ENCODE measurements around the gene KRT32.

The KRT32 gene

GRCh38 chr17:41483991-41484826 is 17.0 kb upstream of the KRT32 start:
- Mint-ChIP-seq H3K27me3 (ENCODE audit: low read depth, poor library complexity) (peaks cover 14% of the 10 kb centered on the region), H3K27ac (no peak overlapping the region), H3K9me3 (no peaks in the 10 kb centered on the region), H3K4me1 (no peaks in the 10 kb centered on the region), H3K36me3 (ENCODE audit: low read depth) (no peaks in the 10 kb centered on the region), H3K4me3 (no peak overlapping the region)
- DNase-seq, result no peak
- TF ChIP-seq, protein P1, sequence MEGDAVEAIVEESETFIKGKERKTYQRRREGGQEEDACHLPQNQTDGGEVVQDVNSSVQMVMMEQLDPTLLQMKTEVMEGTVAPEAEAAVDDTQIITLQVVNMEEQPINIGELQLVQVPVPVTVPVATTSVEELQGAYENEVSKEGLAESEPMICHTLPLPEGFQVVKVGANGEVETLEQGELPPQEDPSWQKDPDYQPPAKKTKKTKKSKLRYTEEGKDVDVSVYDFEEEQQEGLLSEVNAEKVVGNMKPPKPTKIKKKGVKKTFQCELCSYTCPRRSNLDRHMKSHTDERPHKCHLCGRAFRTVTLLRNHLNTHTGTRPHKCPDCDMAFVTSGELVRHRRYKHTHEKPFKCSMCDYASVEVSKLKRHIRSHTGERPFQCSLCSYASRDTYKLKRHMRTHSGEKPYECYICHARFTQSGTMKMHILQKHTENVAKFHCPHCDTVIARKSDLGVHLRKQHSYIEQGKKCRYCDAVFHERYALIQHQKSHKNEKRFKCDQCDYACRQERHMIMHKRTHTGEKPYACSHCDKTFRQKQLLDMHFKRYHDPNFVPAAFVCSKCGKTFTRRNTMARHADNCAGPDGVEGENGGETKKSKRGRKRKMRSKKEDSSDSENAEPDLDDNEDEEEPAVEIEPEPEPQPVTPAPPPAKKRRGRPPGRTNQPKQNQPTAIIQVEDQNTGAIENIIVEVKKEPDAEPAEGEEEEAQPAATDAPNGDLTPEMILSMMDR (IDR thresholded peaks at IDR 0.05), result no peak

DNA sequence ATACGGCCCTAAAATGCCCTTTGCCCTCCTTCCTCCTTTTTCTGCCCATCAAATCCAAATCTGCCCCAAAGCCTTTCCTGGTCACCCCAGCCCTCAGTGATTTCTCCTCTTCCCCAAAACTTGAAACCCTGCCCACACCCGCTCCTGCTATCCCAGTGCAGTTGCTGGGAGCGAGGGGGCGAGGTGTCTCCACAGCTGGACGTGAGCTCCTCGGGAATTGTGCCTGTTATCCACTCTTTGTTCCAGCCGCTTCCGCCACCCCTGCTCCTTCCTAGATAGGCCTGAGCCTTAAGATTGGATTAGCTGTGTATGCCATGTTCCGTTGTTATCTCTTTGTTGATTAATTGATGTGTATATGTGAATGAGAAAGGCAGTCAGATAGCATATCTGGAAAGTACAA is 16.3 kb upstream of the KRT32 start:
- TF ChIP-seq, protein P1 (IDR thresholded peaks at IDR 0.05), result no peak
- peaks cover 17% of the 10 kb centered on the region for H3K27me3 Mint-ChIP-seq (ENCODE audit: low read depth, poor library complexity)
- H3K36me3 Mint-ChIP-seq (ENCODE audit: low read depth), result no peaks in the 10 kb centered on the region
- H3K27ac Mint-ChIP-seq, result no peak overlapping the region
- H3K4me1 Mint-ChIP-seq, result no peaks in the 10 kb centered on the region
- no peaks in the 10 kb centered on the region for H3K9me3 Mint-ChIP-seq
- H3K4me3 Mint-ChIP-seq, result no peak overlapping the region
- no peak for DNase-seq

DNA sequence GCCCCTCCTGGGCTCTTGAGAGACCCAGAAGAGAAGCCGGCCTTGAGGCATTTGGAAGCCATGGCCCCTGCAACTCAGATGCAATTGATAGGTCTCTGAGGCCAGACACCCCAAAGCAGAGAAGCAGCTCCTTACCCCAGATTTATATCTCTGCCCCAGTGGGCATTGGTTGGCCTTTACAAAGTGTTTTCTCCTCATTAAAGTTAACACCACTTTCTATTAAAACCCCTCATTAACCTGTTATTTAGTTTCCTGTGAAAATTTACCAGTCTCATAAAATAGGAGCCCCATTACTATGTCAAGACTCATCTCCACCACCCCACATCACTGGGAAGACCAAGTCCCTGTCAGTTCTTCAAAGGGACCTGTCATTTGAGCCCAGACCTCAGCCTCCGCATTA is 13.8 kb upstream of the KRT32 start, which contains the start of gene KRT35:
Gene KRT35, minus strand, starts transcription at position 116 of the 400 bp plus-strand sequence. Its CDS starts 54 bp downstream, at position 62.
- Mint-ChIP-seq H3K4me1 (no peaks in the 10 kb centered on the region), H3K9me3 (no peaks in the 10 kb centered on the region), H3K36me3 (ENCODE audit: low read depth) (no peaks in the 10 kb centered on the region), H3K27ac (peak within 1 kb of the TSS; percentile 47), H3K4me3 (no peak within 1 kb of the TSS), H3K27me3 (ENCODE audit: low read depth, poor library complexity) (peaks cover 15% of the 10 kb centered on the region)
- TF ChIP-seq, protein P1 (IDR thresholded peaks at IDR 0.05), result no peak
- DNase-seq, result no peak

- H3K4me3 Mint-ChIP-seq, result no peak overlapping the region
Measured at GRCh38 chr17:41480581-41480980, 13.4 kb upstream of the KRT32 start.

DNA sequence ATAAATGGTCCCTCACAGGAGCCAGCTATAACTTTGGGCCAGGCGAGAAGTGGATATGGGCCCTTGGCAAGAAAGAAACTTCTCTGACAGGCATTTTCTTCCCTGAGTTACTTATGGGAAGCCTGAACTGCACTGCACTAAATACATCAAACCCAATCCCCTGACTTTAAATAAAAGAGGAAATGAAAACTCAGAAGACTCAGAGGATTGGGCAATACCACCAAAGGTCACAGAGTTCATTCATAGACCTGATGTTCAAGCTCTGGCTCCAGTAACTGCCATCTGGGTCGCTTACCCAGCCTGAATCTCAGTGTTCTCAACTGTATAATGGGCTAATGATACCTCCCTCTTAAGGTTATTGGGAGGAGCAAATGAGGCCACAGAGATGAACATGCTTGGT is 12.9 kb upstream of the KRT32 start:
- Mint-ChIP-seq H3K9me3 (no peaks in the 10 kb centered on the region), H3K27ac (no peak overlapping the region), H3K4me3 (no peak overlapping the region), H3K36me3 (ENCODE audit: low read depth) (no peaks in the 10 kb centered on the region), H3K4me1 (no peaks in the 10 kb centered on the region), H3K27me3 (ENCODE audit: low read depth, poor library complexity) (peaks cover 15% of the 10 kb centered on the region)
- TF ChIP-seq, protein P1 (IDR thresholded peaks at IDR 0.05), result no peak
- no peak for DNase-seq

More at GRCh38 chr17:41480581-41480980, 13.4 kb upstream of the KRT32 start:
- TF ChIP-seq, protein P1 (IDR thresholded peaks at IDR 0.05), result no peak
- Mint-ChIP-seq H3K27ac (no peak overlapping the region), H3K9me3 (no peaks in the 10 kb centered on the region), H3K4me1 (no peaks in the 10 kb centered on the region), H3K36me3 (ENCODE audit: low read depth) (no peaks in the 10 kb centered on the region), H3K27me3 (ENCODE audit: low read depth, poor library complexity) (peaks cover 15% of the 10 kb centered on the region)
- no peak for DNase-seq

DNA sequence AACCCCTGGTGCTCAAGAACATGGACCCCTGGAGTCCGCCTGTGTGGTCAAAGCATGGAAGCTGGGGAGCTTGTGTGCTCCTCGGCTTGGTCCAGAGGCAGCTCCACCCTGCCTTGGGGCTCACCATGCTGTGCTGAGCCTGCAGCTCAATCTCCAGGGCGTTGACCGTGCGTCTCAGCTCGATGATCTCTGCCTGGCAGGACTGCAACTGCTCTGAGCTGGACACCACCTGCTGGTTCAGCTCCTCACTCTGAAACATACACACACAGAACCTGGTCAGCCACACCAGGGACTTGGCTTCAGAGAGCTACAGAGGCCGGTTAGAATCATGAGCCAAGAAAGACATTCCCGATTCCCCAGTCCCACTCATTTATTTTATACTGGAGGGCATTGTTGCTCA is 11.1 kb upstream of the KRT32 start:
- Mint-ChIP-seq H3K27me3 (ENCODE audit: low read depth, poor library complexity) (peaks cover 13% of the 10 kb centered on the region), H3K4me1 (no peaks in the 10 kb centered on the region), H3K4me3 (no peak overlapping the region), H3K9me3 (peaks cover 6% of the 10 kb centered on the region), H3K36me3 (ENCODE audit: low read depth) (no peaks in the 10 kb centered on the region), H3K27ac (no peak overlapping the region)
- no peak for DNase-seq
- TF ChIP-seq, protein P1 (IDR thresholded peaks at IDR 0.05), result no peak
